A549 (cell line): ENCODE results near the gene MGAT5.

Source experiments
- MAX ChIP-seq: IDR thresholded peaks from 2 replicates; pipeline ENCODE4 v1.6.1; 2012
- POLR2A ChIP-seq: IDR thresholded peaks from 2 replicates; pipeline ENCODE4 v1.6.1; 2012; ENCODE audit warnings: mild to moderate bottlenecking, low read length

- TF ChIP-seq POLR2A = no peak
- TF ChIP-seq MAX = no peak
These were observed 14.4 kb downstream of the MGAT5 start for GRCh38 chr2:134268265-134268664.
